Activated T-cell treated with anti-CD3 and anti-CD28 coated beads, Interleukin-2, amount 50 U/mL, for 72 hours (primary cell): Measurements from ENCODE around the gene SLC7A11. TPM values are rescaled to one million over a fixed set of nuclear protein-coding genes. Genes with fewer than 3 reads are reported as not detected.
A peak's percentile ranks its signal among the peaks of the same experiment; 100 is the strongest.

Source experiments
- ATAC-seq, 2 donors: fragments of 150-1000 bp; cut with Tn5 transposase; replicated peaks in 1 of 2; 2 replicates each; pipeline ENCODE4 v1.10.0; 2021; ENCODE audit warnings: moderate library complexity in 2 of 2, mild to moderate bottlenecking in 1 of 2
- DNase-seq, 2 donors: peaks; one replicate each; pipeline ENCODE4 v3.0.0; 2021 to 2022; ENCODE audit warnings: mixed read lengths in 1 of 2
- H3K27ac Mint-ChIP-seq: one replicate; pipeline ENCODE4 v1.8.0; 2022; ENCODE audit warnings: mild to moderate bottlenecking, moderate library complexity, mixed read lengths
- H3K27me3 Mint-ChIP-seq: one replicate; pipeline ENCODE4 v1.8.0; 2022; ENCODE audit warnings: low read depth, mixed read lengths
- H3K36me3 Mint-ChIP-seq, 2 donors: one replicate each; pipeline ENCODE4 v1.8.0; 2022; ENCODE audit warnings: mixed read lengths in 2 of 2, mild to moderate bottlenecking in 1 of 2; ENCODE audit not compliant: insufficient read depth in 2 of 2
- H3K4me1 Mint-ChIP-seq: one replicate; pipeline ENCODE4 v1.8.0; 2022; ENCODE audit warnings: low read depth, mixed read lengths
- H3K4me3 Mint-ChIP-seq, 2 donors: one replicate each; pipeline ENCODE4 v1.8.0; 2022; ENCODE audit warnings: mild to moderate bottlenecking in 2 of 2, mixed read lengths in 2 of 2, moderate library complexity in 2 of 2
- H3K9me3 Mint-ChIP-seq, 2 donors: one replicate each; pipeline ENCODE4 v1.8.0; 2022; ENCODE audit warnings: mixed read lengths in 2 of 2
- total RNA-seq, 2 donors: library from RNA; stranded (reverse); gene quantifications; one replicate each; pipeline ENCODE4 v1.2.3, GENCODE V29; 2022

Gene SLC7A11
- total RNA-seq, 2 donors from 2014 or later: 13.8 to 15.4 TPM

- no peak for DNase-seq
- no peak for ATAC-seq
- H3K27me3 Mint-ChIP-seq: peaks cover 13% of the 10 kb centered on the region
- H3K9me3 Mint-ChIP-seq: no peaks in the 10 kb centered on the region
- H3K36me3 Mint-ChIP-seq: no peaks in the 10 kb centered on the region
- H3K27ac Mint-ChIP-seq: no peak overlapping the region
- H3K4me1 Mint-ChIP-seq: no peaks in the 10 kb centered on the region
- no peak overlapping the region for H3K4me3 Mint-ChIP-seq
Measured at GRCh38 chr4:138259824-138260223, 17.7 kb upstream of the SLC7A11 start.

- no peak for ATAC-seq
- no peak for DNase-seq
- Mint-ChIP-seq H3K4me1 (no peaks in the 10 kb centered on the region), H3K4me3 (no peak overlapping the region), H3K27me3 (peaks cover 13% of the 10 kb centered on the region), H3K27ac (no peak overlapping the region), H3K36me3 (no peaks in the 10 kb centered on the region), H3K9me3 (no peaks in the 10 kb centered on the region)
Measured at GRCh38 chr4:138259271-138259670, 17.1 kb upstream of the SLC7A11 start.

- H3K4me3 Mint-ChIP-seq: no peak overlapping the region
- no peaks in the 10 kb centered on the region for H3K4me1 Mint-ChIP-seq
- H3K27me3 Mint-ChIP-seq: peaks cover 8% of the 10 kb centered on the region
- H3K36me3 Mint-ChIP-seq: no peaks in the 10 kb centered on the region
- no peak for DNase-seq
- H3K9me3 Mint-ChIP-seq: no peaks in the 10 kb centered on the region
- ATAC-seq: no peak
- no peak overlapping the region for H3K27ac Mint-ChIP-seq
Measured at GRCh38 chr4:138256608-138257007, 14.5 kb upstream of the SLC7A11 start.

GRCh38 chr4:138255917-138256597 is 13.9 kb upstream of the SLC7A11 start:
- H3K27me3 Mint-ChIP-seq: peaks cover 2% of the 10 kb centered on the region
- no peak for ATAC-seq
- no peaks in the 10 kb centered on the region for H3K4me1 Mint-ChIP-seq

GRCh38 chr4:138252551-138252950 is 10.4 kb upstream of the SLC7A11 start:
- no peak overlapping the region for H3K4me3 Mint-ChIP-seq
- ATAC-seq (no peak), DNase-seq (no peak)
- H3K27me3 Mint-ChIP-seq: no peaks in the 10 kb centered on the region
- H3K4me1 Mint-ChIP-seq: no peaks in the 10 kb centered on the region
- no peaks in the 10 kb centered on the region for H3K9me3 Mint-ChIP-seq
- H3K36me3 Mint-ChIP-seq: no peaks in the 10 kb centered on the region
- H3K27ac Mint-ChIP-seq: no peak overlapping the region

More at GRCh38 chr4:138255917-138256597, 13.9 kb upstream of the SLC7A11 start:
- Mint-ChIP-seq H3K9me3 (no peaks in the 10 kb centered on the region), H3K4me3 (no peak overlapping the region), H3K27ac (no peak overlapping the region), H3K36me3 (no peaks in the 10 kb centered on the region)
- DNase-seq: no peak

- DNase-seq: no peak
- ATAC-seq: no peak
- Mint-ChIP-seq H3K27ac (no peak overlapping the region), H3K27me3 (no peaks in the 10 kb centered on the region), H3K4me3 (no peak overlapping the region), H3K4me1 (no peaks in the 10 kb centered on the region), H3K36me3 (no peaks in the 10 kb centered on the region), H3K9me3 (no peaks in the 10 kb centered on the region)
Measured at GRCh38 chr4:138251938-138252337, 9.8 kb upstream of the SLC7A11 start.

- Mint-ChIP-seq H3K4me1 (no peaks in the 10 kb centered on the region), H3K27me3 (no peaks in the 10 kb centered on the region), H3K27ac (no peak overlapping the region), H3K4me3 (no peak overlapping the region), H3K9me3 (no peaks in the 10 kb centered on the region), H3K36me3 (no peaks in the 10 kb centered on the region)
- DNase-seq (no peak), ATAC-seq (no peak)
Measured at GRCh38 chr4:138249132-138249531, 7.0 kb upstream of the SLC7A11 start.

- H3K36me3 Mint-ChIP-seq: no peaks in the 10 kb centered on the region
- no peak overlapping the region for H3K27ac Mint-ChIP-seq
- no peaks in the 10 kb centered on the region for H3K4me1 Mint-ChIP-seq
- DNase-seq: no peak
- H3K9me3 Mint-ChIP-seq: no peaks in the 10 kb centered on the region
- no peak overlapping the region for H3K4me3 Mint-ChIP-seq
- no peaks in the 10 kb centered on the region for H3K27me3 Mint-ChIP-seq
- no peak for ATAC-seq
Measured at GRCh38 chr4:138248058-138248457, 5.9 kb upstream of the SLC7A11 start.

- no peak for DNase-seq
- no peaks in the 10 kb centered on the region for H3K27me3 Mint-ChIP-seq
- H3K27ac Mint-ChIP-seq: no peak overlapping the region
- H3K36me3 Mint-ChIP-seq: no peaks in the 10 kb centered on the region
- ATAC-seq: no peak
- H3K4me1 Mint-ChIP-seq: peaks cover 2% of the 10 kb centered on the region
- no peaks in the 10 kb centered on the region for H3K9me3 Mint-ChIP-seq
- no peak overlapping the region for H3K4me3 Mint-ChIP-seq
Measured at GRCh38 chr4:138247643-138248042, 5.5 kb upstream of the SLC7A11 start.

- DNase-seq: no peak
- Mint-ChIP-seq H3K9me3 (no peaks in the 10 kb centered on the region), H3K4me1 (peaks cover 38% of the 10 kb centered on the region), H3K27me3 (no peaks in the 10 kb centered on the region), H3K27ac (no peak overlapping the region), H3K4me3 (no peak overlapping the region), H3K36me3 (peaks cover 7 to 17% of the 10 kb centered on the region in 2 donors)
- no peak for ATAC-seq
Measured at GRCh38 chr4:138243369-138243768, 1.2 kb upstream of the SLC7A11 start.

GRCh38 chr4:138242834-138243156 is 646 bp upstream of the SLC7A11 start:
- peak overlapping the region; percentile 87 for H3K27ac Mint-ChIP-seq
- DNase-seq: no peak
- H3K9me3 Mint-ChIP-seq: no peaks in the 10 kb centered on the region
- peaks cover 41% of the 10 kb centered on the region for H3K4me1 Mint-ChIP-seq
- H3K4me3 Mint-ChIP-seq: peak overlapping the region; percentile 90 to 98
- H3K27me3 Mint-ChIP-seq: no peaks in the 10 kb centered on the region
- H3K36me3 Mint-ChIP-seq: peaks cover 7 to 17% of the 10 kb centered on the region in 2 donors
- peak; percentile 16 to 17 for ATAC-seq

- Mint-ChIP-seq H3K4me3 (peak overlapping the region; percentile 90 to 98), H3K9me3 (no peaks in the 10 kb centered on the region), H3K36me3 (peaks cover 7 to 19% of the 10 kb centered on the region in 2 donors), H3K27me3 (no peaks in the 10 kb centered on the region), H3K4me1 (peaks cover 44% of the 10 kb centered on the region), H3K27ac (peak overlapping the region; percentile 87)
- peak; percentile 4 to 8 for ATAC-seq
- DNase-seq: peak; percentile 1 to 11
Measured at GRCh38 chr4:138241281-138242075, 671 bp downstream of the SLC7A11 start.

- Mint-ChIP-seq H3K4me1 (peaks cover 61% of the 10 kb centered on the region), H3K4me3 (peak overlapping the region; percentile 74 to 98), H3K36me3 (peaks cover 7 to 24% of the 10 kb centered on the region in 2 donors), H3K9me3 (no peaks in the 10 kb centered on the region), H3K27me3 (no peaks in the 10 kb centered on the region), H3K27ac (peak overlapping the region; percentile 19)
- no peak for DNase-seq
- ATAC-seq: no peak
Measured at GRCh38 chr4:138239491-138239890, 2.7 kb downstream of the SLC7A11 start.
